ENCODE results near the gene POLR2C.

POLR2C gene

GRCh38 chr16:57452021-57452420 is 10.5 kb upstream of the POLR2C start:
- DNase-seq, result no peak

GRCh38 chr16:57462978-57463362 is 491 bp downstream of the POLR2C start:
- DNase-seq, result no peak

- no peak for DNase-seq
Observed at GRCh38 chr16:57464523-57464922, 2.0 kb downstream of the POLR2C start.

DNA sequence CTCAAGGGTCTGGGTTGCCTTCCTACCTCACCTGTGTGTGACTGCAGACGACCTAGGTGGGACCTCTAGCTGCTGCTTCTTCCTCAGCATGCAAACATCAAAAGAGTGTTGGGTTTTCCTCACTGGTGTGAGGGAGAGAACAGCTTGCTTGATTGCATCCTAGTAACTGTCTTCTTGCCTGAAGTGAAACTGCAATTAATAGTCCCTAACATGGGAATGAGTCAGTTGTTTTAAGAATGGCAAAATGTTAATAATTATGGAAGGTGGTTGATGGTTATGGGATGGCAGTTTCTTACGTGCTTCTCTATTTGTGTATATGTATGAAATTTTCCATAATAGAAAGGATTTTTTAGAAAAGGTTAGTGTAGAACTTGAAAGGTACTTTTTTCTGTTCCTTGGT is 5.9 kb downstream of the POLR2C start:
- no peak for DNase-seq

GRCh38 chr16:57469046-57469445 is 6.6 kb downstream of the POLR2C start:
- DNase-seq, result no peak

GRCh38 chr16:57469917-57470470 is 7.5 kb downstream of the POLR2C start:
- DNase-seq, result no peak

- no peak for DNase-seq
Observed at GRCh38 chr16:57470711-57471110, 8.2 kb downstream of the POLR2C start.

- DNase-seq, result no peak
Observed at GRCh38 chr16:57471209-57471608, 8.7 kb downstream of the POLR2C start.

DNA sequence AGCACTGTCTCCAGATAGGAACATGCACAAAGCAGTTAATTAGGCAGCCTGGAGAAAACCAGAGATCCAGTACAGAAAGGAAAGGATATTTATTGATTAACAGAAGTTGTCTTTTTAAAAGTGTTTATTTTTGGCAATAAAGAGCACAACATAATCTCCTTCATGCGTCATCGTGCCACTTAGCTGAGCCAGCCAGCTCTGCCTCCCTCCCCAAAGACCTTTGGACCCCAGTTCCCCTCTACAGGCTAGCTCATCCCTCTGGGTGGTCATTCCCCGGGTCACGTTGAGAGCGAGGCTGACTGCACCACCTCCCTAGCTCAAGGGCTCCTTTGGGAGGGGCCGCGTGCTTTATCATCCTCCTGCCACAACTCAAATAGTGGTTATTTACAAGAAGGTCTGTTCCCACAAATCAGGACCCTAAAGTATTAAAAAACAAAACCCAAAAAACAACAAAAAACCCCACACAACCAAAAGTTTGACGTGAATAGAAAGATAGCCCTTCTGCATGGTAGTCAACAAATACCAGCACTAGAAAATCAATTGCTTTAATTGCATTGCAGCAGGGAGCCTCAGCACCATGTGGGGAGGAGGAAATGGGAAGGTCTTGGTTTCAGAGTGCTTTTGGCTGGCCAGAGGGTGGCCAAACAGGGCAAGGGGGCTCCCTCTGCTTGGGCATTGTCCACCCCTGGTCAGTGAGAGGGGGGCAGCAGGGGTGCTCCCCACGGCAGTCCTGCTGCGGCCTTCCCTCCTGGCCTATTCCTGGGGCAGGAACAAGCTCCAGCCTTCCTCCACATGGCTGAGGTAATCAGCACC is 9.6 kb downstream of the POLR2C start:
- no peak for DNase-seq

DNA sequence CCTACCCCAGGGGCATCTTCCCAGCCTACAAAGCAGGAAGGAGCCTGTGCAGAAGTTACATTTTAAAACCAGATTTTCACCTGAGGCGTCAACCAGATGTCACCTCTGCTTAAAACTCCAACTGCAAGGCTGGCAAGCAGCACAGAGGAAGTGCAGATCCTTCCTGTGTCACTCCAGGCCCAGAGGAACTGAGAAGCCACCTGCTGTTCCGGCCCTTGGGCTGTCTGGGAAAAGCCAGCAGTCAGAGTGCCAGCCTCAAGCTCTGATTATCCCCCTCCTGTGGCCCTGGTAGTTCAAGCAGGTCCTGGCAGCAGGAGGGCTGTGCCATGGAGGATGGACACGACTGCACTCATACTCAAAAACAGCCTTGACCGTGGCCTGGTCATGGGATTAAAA is 10.2 kb downstream of the POLR2C start:
- DNase-seq, result no peak

DNA sequence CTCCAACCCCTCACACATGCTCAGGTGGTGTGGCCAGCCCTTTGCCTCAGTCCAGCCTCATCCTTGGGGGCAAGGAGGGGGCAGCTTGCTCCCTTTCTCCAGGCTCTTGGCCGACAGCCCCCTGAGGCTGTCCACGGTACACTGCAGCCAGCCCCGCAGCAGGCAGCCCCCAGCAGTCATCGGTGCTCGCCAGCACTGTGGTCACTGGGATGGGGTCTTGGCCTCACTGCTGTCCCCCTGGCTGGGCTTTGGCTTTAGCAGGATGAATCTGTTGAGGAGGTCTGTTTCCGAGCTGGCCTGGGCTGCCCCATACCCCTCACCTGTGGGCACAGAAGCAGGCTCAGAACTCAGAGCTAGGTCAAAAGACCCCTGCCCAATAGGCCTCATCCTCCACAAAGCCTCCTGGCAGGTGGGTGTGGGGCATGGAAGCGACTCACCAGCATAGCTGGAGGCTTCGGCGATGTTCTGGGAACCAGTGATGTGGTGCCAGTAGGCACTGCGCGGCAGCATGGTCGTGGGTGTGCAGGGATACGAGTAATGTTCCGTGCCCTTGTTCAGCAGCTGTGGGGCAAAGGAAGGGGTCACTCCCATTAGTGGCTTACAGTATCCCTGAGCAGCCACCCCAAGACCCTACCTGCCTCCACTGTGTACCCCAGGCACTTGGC is 10.8 kb downstream of the POLR2C start:
- no peak for DNase-seq

GRCh38 chr16:57473906-57474305 is 11.4 kb downstream of the POLR2C start:
- no peak for DNase-seq

DNA sequence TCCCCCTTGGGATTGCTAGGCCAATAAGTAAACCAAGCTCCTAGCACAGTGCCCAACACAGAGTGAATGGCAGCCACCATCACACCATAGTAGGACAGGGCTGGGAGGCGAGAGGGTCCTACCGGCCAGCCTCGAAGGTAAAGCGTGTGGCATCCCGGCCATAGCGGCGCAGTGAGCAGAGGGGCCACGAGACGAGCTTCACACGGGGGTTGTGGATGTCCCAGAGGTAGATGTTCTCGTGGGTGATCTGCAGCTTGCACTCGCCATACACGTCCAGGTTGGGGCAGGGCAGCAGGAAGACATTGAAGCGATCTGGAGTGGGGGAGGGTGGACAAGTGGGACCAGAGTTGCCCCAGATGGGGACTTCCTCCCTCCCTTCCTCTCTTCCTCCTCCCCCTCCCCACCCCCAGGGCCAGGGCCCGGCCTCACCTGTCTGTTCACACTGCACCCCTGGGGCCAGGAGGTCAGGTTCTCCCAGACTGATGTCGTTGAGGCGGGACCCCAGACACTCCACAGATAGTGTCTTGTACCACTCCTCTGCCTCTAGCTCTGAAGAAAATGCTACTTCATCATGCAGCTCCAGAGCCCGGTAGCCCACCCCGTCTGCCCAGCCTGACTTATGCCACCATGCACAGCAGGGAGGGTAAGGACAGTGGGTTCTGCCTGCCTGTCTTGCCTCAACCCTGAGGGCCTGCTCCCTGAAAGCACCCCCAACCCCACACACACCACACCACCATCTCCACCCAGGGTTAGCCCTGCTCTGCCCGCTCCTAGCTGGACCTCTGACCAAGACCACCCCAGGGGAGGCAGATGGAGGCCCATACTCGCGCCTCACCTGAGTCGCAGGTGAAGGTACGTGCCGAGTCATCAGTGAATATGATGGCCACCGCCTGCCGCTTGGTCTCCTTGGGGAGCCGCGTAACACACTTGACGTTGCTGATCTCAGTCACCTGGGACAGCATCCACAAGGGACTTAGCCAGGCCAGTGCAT is 12.5 kb downstream of the POLR2C start:
- DNase-seq, result no peak

DNA sequence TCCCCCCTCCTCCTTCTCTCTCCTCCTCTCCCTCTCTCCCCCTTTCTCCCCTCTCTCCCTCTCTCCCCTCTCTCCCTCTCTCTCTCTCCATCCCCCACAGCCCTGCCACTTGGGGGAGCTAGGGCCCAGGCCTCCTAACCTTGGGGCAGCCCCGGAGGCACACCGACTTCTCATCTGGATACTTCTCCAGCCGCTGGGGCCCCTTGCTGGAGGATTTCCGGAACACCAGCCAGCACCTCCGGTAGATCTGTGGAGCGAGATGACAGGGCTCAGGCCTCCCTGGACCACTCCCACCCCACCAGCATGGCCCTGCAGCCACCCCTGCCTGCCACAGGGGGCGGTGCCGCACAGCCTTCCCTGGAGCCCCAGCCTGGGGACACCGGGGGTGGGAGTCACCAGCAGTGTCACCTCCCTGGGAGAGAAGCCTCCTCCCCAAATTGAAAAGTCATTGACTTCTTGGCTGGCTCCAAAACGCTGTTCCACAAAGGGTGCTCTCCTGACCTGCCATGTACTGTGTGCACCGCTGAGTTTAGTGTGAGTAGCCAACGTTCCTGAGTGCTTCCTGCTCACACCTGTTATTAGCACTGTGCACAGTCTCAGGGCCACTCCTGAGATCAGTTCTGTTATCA is 13.3 kb downstream of the POLR2C start:
- DNase-seq, result no peak

DNA sequence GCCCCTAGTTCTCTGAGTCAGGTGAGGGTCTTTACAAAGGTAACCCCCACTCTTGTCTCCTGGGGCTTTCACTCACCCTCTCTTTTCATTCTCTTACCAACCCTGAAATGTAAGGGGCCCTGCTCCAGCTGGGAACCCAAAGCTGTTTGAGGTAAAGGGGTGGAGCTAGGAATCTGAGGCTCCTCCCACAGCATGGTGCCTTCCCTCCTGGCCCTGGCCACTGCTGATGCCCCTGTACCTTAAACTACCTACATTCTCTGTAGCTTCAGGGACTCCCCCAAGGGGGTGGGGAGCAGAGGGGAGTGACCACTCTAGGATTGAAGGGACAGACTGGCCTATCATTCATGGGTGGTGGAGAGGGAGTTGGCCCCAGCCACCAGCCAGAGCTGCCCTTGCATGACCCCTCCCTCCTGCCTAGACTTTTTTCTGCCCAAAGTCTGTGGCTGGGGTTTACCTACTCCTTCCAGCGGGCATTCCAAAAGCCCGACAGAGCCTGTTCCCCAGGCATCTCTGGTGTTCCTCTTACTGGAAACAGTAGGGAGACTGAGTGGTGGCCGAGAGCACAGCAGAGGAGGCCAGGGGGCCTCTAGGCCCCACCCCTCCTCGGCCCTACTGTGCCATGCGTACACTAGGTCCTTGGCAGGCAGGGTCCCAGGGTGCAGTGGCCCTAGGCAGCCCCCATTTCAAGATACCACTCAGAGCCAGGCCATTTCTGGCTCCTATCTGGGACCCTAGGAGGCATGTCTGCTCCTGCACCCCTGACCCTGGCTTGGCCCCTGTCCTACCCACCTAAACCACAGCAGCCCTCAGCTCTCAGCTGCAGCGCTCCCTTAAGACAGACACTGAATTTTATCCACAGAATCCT is 14.3 kb downstream of the POLR2C start:
- DNase-seq, result no peak

GRCh38 chr16:57477531-57478202 is 15.2 kb downstream of the POLR2C start:
- DNase-seq, result peak; percentile 45

DNA sequence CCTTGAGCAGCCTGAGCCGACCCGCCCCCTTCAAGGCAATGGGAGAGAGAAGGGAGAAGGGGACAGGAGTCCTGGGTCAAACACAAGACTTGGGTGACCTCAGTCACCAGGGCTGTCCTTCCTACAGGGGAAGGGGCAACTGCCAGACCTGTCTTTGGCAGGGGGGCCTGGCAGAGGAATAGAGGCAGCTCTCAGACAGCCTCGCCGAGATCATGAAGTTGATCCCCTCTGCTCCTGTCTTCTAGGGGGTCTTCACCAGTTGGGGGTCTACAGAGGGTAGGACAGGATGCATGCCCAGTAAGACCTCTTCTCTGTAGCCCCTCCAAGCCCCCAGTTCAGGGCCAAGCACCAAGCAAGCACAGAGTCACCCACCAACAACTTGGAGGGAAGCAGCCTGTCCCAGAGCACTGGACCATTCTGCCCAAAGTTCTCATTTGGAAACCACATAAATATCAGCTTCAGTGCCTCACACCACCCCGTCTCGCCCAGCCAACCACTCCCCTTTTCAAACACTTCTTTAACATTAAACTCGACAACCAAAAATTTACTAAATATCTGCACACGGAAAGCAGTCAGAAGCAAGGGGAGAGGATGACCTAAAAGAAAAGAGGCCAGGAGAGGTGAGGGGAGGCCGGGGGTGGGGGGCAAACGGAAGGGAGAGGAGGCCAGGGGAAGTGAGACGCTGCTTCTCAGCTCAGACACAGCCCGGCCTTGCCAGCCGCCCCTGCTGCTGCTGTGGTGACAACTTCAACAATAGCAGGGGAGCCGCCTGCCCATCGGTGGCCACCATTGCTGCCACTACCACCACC is 16.1 kb downstream of the POLR2C start:
- DNase-seq, result no peak

DNA sequence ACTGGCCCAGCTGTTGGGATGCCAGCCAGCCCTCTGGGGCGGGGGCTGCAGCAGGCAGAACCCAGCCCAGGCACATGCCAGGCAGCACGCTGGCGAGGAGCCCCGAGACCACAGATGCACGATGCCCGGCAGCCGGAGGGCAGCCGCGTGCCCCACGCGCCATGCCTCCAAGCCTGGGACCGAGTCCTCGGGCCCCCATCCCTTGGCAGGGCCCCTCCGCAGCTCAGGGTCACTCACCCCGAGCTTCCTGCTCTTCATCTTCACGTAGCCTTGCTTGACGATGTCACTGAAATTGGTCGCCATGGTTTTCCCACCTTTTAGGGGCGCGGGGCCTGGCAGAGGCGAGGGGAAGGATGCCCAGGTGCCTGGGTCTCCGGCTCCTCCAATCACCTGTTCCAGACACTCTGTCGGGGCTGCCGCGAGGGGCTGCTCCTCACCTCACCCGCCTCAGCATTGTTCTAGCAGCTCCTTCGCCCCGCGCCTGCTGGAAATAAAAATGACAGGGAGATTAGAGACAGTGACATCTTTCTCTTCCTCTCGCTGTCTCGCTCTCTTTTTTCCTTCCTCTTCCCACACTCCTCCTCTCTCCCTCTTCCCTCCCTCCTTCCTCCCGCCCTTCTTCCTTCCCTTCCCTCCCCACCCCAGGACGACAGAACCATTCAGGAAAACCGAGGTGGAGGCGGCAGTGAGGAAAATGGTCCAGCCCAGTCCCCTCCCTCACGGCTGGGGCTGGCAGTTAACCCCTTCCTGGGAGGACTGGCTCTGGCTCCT is 16.9 kb downstream of the POLR2C start:
- no peak for DNase-seq
